HL-60 (cell line): ENCODE measurements around the gene ADAM12.

Experiments
- DNase-seq, 2 experiments: peaks; one replicate each; pipeline ENCODE4 v3.0.0-alpha.2; 2010 to 2020; ENCODE audit warnings: low read depth in 1 of 2, low spot score in 1 of 2
- H3K27ac ChIP-seq: fragments of 250-450 bp; sonication (Bioruptor Pico); replicated peaks from 2 replicates; pipeline ENCODE4 v1.5.1; 2020; ENCODE audit warnings: mild to moderate bottlenecking, moderate library complexity
- H3K27me3 ChIP-seq: fragments of 250-450 bp; sonication (Bioruptor Pico); 2 replicates; pipeline ENCODE4 v1.5.1; 2021; ENCODE audit warnings: mild to moderate bottlenecking, moderate library complexity; ENCODE audit not compliant: insufficient read depth, poor library complexity, severe bottlenecking
- H3K4me3 ChIP-seq: replicated peaks from 2 replicates; pipeline ENCODE4 v1.5.1; 2011; ENCODE audit warnings: mild to moderate bottlenecking, control low read depth, low read length; ENCODE audit not compliant: insufficient read depth
- GABPA ChIP-seq: IDR thresholded peaks from 2 replicates; pipeline ENCODE4 v1.6.1; 2012; ENCODE audit warnings: low read depth
- POLR2AphosphoS5 ChIP-seq: IDR thresholded peaks from 2 replicates; pipeline ENCODE4 v1.6.1; 2012; ENCODE audit warnings: low read depth
- SPI1 ChIP-seq: IDR thresholded peaks from 2 replicates; pipeline ENCODE4 v1.6.1; 2012; ENCODE audit warnings: low read depth, mild to moderate bottlenecking, borderline replicate concordance
- TF ChIP-seq, protein P1 (sequence below): IDR thresholded peaks from one replicate; pipeline ENCODE4 v1.5.1; 2011; ENCODE audit warnings: low read length, control low read depth, inconsistent platforms; ENCODE audit not compliant: insufficient read depth
- TF ChIP-seq, protein P2 (sequence below): IDR thresholded peaks from 2 replicates; pipeline ENCODE4 v1.6.1; 2012; ENCODE audit warnings: low read depth; ENCODE audit not compliant: insufficient replicate concordance

Gene ADAM12

GRCh38 chr10:126087796-126088505 lies 300.3 kb downstream of the ADAM12 start:
- TF ChIP-seq, protein P1, sequence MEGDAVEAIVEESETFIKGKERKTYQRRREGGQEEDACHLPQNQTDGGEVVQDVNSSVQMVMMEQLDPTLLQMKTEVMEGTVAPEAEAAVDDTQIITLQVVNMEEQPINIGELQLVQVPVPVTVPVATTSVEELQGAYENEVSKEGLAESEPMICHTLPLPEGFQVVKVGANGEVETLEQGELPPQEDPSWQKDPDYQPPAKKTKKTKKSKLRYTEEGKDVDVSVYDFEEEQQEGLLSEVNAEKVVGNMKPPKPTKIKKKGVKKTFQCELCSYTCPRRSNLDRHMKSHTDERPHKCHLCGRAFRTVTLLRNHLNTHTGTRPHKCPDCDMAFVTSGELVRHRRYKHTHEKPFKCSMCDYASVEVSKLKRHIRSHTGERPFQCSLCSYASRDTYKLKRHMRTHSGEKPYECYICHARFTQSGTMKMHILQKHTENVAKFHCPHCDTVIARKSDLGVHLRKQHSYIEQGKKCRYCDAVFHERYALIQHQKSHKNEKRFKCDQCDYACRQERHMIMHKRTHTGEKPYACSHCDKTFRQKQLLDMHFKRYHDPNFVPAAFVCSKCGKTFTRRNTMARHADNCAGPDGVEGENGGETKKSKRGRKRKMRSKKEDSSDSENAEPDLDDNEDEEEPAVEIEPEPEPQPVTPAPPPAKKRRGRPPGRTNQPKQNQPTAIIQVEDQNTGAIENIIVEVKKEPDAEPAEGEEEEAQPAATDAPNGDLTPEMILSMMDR = no peak
- no peak overlapping the region for H3K4me3 ChIP-seq
- no peaks in the 10 kb centered on the region for H3K27me3 ChIP-seq
- DNase-seq = no peak
- H3K27ac ChIP-seq = no peak overlapping the region

DNA sequence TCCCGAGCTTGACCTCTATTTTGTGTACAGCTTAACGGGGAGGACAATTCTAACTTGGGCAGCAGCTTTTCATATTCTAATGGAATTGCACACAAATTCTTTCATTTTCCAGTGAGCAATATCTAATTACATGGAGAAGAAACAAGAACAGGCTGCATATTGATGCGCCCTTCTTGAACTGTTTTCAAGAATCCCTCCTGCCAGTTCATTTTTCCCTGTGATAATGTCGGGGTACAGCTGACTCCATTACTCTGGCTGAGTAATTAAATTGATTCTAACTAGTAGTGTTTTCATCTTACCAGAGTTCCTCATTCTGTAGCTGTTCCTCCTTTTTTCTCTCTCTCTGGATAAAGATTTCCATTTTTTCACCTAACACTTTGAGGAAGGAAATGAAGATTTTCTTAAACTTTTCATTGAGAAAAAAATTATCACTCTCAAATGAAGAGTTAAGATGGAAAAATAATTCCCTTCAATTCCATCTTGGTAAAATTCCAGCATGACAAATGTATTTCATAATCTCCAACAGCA lies 301.1 kb downstream of the ADAM12 start:
- no peak for DNase-seq
- TF ChIP-seq SPI1 (peak; percentile 91), POLR2AphosphoS5 (no peak)
- no peak overlapping the region for H3K4me3 ChIP-seq
- H3K27ac ChIP-seq = no peak overlapping the region
- no peaks in the 10 kb centered on the region for H3K27me3 ChIP-seq

GRCh38 chr10:126085806-126086205 lies 302.5 kb downstream of the ADAM12 start:
- Histone ChIP-seq H3K27me3 (no peaks in the 10 kb centered on the region), H3K27ac (no peak overlapping the region), H3K4me3 (no peak overlapping the region)
- no peak for DNase-seq
- TF ChIP-seq POLR2AphosphoS5 = no peak

DNA sequence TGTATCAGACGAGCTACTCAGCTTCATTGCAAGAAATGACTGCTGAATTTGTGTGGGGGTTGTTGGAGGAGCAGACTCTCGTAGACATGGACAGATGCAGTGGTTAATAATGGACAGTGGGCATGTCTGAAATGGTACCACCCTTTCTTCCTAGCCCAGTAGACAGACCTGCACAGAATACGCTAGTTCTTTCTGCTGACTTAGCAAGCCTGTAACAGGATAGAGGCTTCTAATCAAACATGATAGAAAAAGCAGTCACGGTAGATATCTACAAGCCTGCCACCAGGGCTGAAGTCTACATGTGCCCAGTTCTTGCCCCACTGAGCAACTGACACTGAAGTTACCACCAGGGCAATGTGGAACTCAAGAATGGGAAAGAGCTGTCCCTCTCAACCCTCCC lies 303.9 kb downstream of the ADAM12 start:
- Histone ChIP-seq H3K27ac (no peak overlapping the region), H3K27me3 (no peaks in the 10 kb centered on the region), H3K4me3 (no peak overlapping the region)
- DNase-seq = no peak
- TF ChIP-seq POLR2AphosphoS5 (no peak), SPI1 (no peak), GABPA (no peak)
- TF ChIP-seq, protein P2, sequence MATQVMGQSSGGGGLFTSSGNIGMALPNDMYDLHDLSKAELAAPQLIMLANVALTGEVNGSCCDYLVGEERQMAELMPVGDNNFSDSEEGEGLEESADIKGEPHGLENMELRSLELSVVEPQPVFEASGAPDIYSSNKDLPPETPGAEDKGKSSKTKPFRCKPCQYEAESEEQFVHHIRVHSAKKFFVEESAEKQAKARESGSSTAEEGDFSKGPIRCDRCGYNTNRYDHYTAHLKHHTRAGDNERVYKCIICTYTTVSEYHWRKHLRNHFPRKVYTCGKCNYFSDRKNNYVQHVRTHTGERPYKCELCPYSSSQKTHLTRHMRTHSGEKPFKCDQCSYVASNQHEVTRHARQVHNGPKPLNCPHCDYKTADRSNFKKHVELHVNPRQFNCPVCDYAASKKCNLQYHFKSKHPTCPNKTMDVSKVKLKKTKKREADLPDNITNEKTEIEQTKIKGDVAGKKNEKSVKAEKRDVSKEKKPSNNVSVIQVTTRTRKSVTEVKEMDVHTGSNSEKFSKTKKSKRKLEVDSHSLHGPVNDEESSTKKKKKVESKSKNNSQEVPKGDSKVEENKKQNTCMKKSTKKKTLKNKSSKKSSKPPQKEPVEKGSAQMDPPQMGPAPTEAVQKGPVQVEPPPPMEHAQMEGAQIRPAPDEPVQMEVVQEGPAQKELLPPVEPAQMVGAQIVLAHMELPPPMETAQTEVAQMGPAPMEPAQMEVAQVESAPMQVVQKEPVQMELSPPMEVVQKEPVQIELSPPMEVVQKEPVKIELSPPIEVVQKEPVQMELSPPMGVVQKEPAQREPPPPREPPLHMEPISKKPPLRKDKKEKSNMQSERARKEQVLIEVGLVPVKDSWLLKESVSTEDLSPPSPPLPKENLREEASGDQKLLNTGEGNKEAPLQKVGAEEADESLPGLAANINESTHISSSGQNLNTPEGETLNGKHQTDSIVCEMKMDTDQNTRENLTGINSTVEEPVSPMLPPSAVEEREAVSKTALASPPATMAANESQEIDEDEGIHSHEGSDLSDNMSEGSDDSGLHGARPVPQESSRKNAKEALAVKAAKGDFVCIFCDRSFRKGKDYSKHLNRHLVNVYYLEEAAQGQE = no peak
- TF ChIP-seq, protein P1 = no peak

GRCh38 chr10:126083009-126083408 lies 305.3 kb downstream of the ADAM12 start:
- Histone ChIP-seq H3K4me3 (no peak overlapping the region), H3K27me3 (no peaks in the 10 kb centered on the region), H3K27ac (no peak overlapping the region)
- no peak for DNase-seq
- TF ChIP-seq GABPA = no peak
- TF ChIP-seq, protein P1 = no peak
- TF ChIP-seq, protein P2 = no peak
- no peak for TF ChIP-seq POLR2AphosphoS5
- TF ChIP-seq SPI1 = no peak
